Thoracic aorta (tissue), 2 donors: ENCODE measurements around the gene DBN1. TPM values are rescaled to one million over a fixed set of nuclear protein-coding genes. Genes with fewer than 3 reads are reported as not detected.

Source experiments
- ATAC-seq: fragments of 150-250 bp; one replicate; pipeline ENCODE4 v1.8.0; 2017; ENCODE audit warnings: low read depth; ENCODE audit not compliant: insufficient number of reproducible peaks, low FRiP score
- DNase-seq: peaks from one replicate; pipeline ENCODE4 v3.0.0-alpha.2; 2020; ENCODE audit warnings: low spot score
- H3K27ac ChIP-seq, 2 donors: fragments of 200-600 bp; sonication (generic); 1 replicate in 1 of 2; 2 replicates in 1 of 2; pipeline ENCODE4 v1.5.1; 2016; ENCODE audit warnings: mild to moderate bottlenecking in 2 of 2, moderate library complexity in 2 of 2
- H3K27me3 ChIP-seq: fragments of 200-600 bp; sonication (generic); replicated peaks from 2 replicates; pipeline ENCODE4 v1.6.0; 2016; ENCODE audit warnings: mild to moderate bottlenecking; ENCODE audit not compliant: insufficient read depth
- H3K36me3 ChIP-seq: fragments of 200-600 bp; sonication (generic); one replicate; pipeline ENCODE4 v1.5.1; 2016
- H3K4me1 ChIP-seq, 2 donors: fragments of 200-600 bp; sonication (generic); 1 replicate in 1 of 2; 2 replicates in 1 of 2; pipeline versions ENCODE4 v1.5.1 to v1.6.0; 2016; ENCODE audit warnings: low read depth in 2 of 2, mild to moderate bottlenecking in 1 of 2; ENCODE audit not compliant: control insufficient read depth in 1 of 2
- H3K4me3 ChIP-seq: fragments of 200-600 bp; sonication (generic); 2 replicates; pipeline ENCODE4 v1.5.1; 2016; ENCODE audit warnings: mild to moderate bottlenecking
- H3K9me3 ChIP-seq: fragments of 200-600 bp; sonication (generic); 2 replicates; pipeline ENCODE4 v1.5.1; 2016
- CTCF ChIP-seq: fragments of 200-600 bp; sonication (generic); IDR thresholded peaks from one replicate; pipeline ENCODE4 v1.5.1; 2019; ENCODE audit warnings: antibody characterized with exemption
- total RNA-seq, 2 donors: library from RNA; depleted of rRNA; stranded (reverse); fragments of >200 nt; gene quantifications; one replicate each; pipeline versions ENCODE4 v1.1.0 to v1.2.3, GENCODE V29; 2016

DBN1 gene
- total RNA-seq, 2 donors from 2014 or later, result 91.2 to 132 TPM

- peak overlapping the region; percentile 51 to 70 for H3K27ac ChIP-seq
- TF ChIP-seq CTCF, result no peak
- H3K9me3 ChIP-seq, result no peaks in the 10 kb centered on the region
- H3K4me1 ChIP-seq, result peaks cover 7 to 92% of the 10 kb centered on the region in 2 donors
- ATAC-seq (no peak), DNase-seq (no peak)
- no peak overlapping the region for H3K4me3 ChIP-seq
- peaks cover 65% of the 10 kb centered on the region for H3K36me3 ChIP-seq
- H3K27me3 ChIP-seq, result no peaks in the 10 kb centered on the region
These were observed 11.6 kb upstream of the DBN1 start for GRCh38 chr5:177484902-177485549.

GRCh38 chr5:177483994-177484901, 10.8 kb upstream of the DBN1 start:
- H3K36me3 ChIP-seq, result peaks cover 58% of the 10 kb centered on the region
- H3K4me1 ChIP-seq, result peaks cover 10 to 92% of the 10 kb centered on the region in 2 donors
- peak overlapping the region; percentile 51 to 70 for H3K27ac ChIP-seq

DNA sequence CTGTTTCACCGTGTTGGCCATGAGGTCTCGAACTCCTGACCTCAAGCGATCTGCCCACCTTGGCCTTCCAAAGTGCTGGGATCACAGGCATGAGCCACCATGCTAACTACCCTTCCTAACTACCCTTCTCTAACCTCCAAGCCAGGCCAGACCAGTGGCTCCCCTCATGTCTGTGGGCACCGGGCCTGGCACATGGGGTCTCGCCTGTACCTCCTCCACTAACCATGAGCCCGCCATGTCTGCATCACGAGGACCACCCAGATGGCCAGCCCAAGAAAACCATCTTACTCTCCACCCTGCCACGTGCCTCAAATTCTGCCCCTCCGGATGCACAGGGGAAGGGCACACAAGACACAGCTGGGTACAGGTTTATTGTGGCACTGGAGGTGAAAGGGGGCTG, 9.6 kb upstream of the DBN1 start:
- Histone ChIP-seq H3K27ac (peak overlapping the region; percentile 51 to 70), H3K9me3 (no peaks in the 10 kb centered on the region), H3K4me1 (peaks cover 15 to 94% of the 10 kb centered on the region in 2 donors), H3K27me3 (no peaks in the 10 kb centered on the region), H3K4me3 (no peak overlapping the region), H3K36me3 (peaks cover 46% of the 10 kb centered on the region)
- TF ChIP-seq CTCF, result no peak
- DNase-seq, result no peak
- no peak for ATAC-seq

More at GRCh38 chr5:177483994-177484901, 10.8 kb upstream of the DBN1 start:
- TF ChIP-seq CTCF, result no peak
- Histone ChIP-seq H3K27me3 (no peaks in the 10 kb centered on the region), H3K9me3 (no peaks in the 10 kb centered on the region), H3K4me3 (no peak overlapping the region)
- no peak for ATAC-seq
- DNase-seq, result no peak

DNA sequence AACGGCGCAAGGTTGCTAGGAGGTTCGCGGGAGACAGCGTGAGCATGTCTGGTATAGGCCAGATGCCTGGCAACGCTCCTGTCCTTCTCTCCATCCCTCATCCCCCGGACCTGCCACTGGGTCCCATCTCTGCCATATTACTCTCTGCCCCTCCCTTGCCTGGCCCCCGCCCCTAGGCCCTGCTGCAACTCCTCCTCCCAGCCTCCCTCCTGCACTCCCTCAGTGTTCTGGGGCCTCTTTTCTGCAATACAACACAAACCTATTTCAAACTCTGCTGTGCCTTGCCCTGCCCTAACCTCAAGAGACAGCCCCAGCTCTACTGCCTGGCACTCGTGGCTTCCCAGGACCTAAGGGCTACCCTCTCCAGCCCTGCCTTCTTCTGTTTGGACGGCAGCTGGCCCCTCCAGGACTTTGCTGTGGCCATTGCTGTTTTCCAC, 8.9 kb upstream of the DBN1 start:
- Histone ChIP-seq H3K4me3 (no peak overlapping the region), H3K27me3 (no peaks in the 10 kb centered on the region), H3K4me1 (peaks cover 15 to 88% of the 10 kb centered on the region in 2 donors), H3K9me3 (no peaks in the 10 kb centered on the region), H3K27ac (peak overlapping the region; percentile 51 to 81), H3K36me3 (peaks cover 39% of the 10 kb centered on the region)
- TF ChIP-seq CTCF, result no peak
- DNase-seq (no peak), ATAC-seq (no peak)

DNA sequence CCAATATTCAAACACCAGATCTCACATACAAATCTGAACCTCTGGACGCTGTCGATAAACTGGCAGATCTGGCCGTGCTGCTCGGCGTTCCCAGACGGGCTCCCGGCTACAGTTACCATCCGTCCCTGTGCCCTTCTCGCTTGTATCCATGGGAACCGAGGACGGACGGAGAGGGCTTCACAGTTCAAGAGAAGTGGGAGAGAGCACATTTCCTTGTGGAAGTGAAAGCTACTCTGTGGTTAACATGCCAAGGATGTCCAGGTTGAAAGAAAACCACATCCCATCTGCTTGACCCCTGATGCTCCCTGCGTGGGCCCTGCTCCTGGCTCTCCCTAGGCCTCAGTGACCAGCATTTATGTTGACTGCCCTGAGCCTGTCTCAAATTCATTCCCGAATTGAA, 6.3 kb upstream of the DBN1 start:
- Histone ChIP-seq H3K4me1 (peaks cover 27 to 84% of the 10 kb centered on the region in 2 donors), H3K36me3 (peaks cover 17% of the 10 kb centered on the region), H3K4me3 (no peak overlapping the region), H3K27ac (peak overlapping the region; percentile 72 to 81), H3K9me3 (no peaks in the 10 kb centered on the region), H3K27me3 (no peaks in the 10 kb centered on the region)
- no peak for TF ChIP-seq CTCF
- DNase-seq (no peak), ATAC-seq (no peak)
